ENCODE measurements around the gene NRG3.

NRG3 gene

DNA sequence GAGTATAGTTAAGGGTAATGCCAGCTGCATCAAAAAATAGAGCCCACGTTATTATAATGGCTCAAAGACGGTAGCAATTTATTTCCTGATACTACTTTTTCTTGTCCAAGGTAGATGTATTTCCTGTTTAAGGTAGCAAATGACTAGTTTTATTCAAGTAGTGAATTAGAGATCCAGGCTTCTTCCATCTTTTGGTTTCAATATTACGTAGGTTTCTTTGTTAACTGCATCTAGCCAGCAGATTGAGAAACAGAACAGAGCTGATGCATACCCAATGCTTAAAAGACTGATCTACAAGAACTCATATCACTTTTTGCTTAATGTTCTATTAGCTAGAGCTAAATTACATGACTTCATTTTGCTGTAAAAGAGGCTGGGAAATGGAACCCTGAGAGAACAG, 992.1 kb downstream of the NRG3 start:
- DNase-seq, result no peak

DNA sequence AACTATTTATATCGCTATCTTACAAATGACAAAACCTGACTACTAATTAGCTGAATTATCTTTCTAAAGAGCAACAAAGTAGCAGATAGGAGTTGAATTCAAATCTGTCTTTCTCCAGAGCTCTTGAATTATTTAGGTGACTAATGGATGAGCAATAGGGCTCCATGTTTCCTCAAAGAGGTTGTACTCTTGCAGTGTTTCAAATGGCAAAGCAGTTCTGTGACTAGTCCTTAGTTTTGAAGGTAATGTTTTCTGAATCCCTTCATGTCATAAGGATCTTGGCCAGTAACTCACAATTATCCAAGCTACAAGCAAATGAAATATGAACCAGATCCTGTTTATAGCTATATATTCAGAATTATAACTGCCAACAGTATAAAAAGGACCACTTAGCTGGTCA, 999.7 kb downstream of the NRG3 start:
- DNase-seq, result no peak

DNA sequence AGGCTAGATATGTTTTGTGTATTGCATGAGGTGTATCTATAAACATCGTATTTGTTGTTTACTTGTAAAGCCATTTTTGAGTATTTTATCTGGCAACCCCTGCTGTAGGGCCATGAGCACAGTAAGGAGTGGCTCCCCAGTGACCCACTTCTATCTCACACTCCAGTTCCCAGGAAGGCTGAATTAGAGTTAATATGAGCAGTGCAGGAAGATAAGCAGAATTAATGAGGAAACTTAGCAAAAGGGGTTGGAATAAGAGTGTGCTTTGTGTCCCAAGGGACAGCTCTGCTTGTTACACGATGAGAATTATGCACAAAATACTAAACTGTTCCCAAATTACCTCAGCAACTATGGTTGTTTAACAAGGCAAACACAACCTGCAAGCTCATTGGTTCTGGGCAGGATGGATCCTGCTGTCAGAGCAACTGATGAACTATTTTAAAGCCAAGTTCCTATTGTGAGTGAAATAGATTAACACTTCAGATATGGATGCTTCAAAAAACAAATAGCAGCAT, 1005.8 kb downstream of the NRG3 start:
- DNase-seq, result no peak

GRCh38 chr10:82882722-82883121, 1007.7 kb downstream of the NRG3 start:
- DNase-seq, result no peak

DNA sequence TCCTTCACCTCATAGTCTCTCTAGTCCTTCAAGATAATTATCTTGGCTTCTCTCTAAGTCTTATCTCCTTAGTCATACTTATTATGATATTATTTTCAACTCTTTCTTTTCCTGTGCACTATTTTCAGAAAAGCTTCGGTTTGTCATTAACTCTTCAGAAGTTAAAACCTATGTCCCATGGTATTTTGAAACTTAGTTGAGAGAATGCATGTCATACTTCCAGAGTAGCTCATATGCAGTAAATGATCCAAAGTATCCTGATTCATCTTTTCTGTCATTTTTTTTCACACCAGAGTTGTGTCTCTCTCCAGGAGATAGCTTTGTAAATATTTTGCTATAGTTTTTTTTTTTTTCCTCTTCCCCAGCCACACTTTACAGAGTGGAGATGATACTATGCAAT, 1008.6 kb downstream of the NRG3 start:
- DNase-seq, result no peak

DNA sequence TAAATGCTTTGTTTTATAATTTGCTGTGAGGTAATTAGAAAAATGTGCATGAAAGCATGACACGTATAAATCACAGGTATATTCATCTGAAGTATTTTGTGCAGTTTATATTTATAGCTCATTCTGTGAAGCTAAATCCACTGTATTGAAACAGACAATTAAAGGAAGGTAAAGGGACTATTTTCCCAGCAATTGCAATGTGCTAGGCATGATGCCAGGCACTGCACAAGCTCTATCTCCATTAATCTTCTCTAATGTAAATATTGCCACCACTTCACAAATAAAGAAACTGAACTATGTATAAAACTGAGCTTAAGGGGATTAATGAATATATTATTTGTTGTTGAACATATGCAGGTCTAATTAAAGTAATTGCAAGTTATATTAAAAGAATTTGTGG, 1012.5 kb downstream of the NRG3 start:
- DNase-seq, result no peak

- DNase-seq, result no peak
Observed at GRCh38 chr10:82888809-82889455, 1013.9 kb downstream of the NRG3 start.

- no peak for DNase-seq
Observed at GRCh38 chr10:82889728-82890127, 1014.7 kb downstream of the NRG3 start.

GRCh38 chr10:82890573-82890972, 1015.6 kb downstream of the NRG3 start:
- no peak for DNase-seq

GRCh38 chr10:82908096-82908495, 1033.1 kb downstream of the NRG3 start:
- DNase-seq, result no peak

DNA sequence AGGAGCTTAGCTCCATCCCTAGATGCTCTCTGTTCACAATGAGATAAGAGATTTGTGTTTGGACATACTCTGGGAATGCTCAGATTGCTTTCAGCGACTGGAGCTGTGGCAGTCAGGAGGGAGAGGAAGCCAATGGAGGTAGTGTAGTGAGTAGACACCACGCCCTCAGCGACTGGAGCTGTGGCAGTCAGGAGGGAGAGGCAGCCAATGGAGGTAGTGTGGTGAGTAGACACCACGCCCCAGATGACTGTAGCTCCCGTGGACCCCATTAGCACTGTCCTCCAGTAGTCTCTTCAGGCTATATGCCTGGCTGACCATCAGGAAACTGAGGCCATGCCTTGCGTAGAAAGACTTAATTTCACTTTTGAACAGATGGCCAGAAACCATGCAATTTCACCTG, 1033.8 kb downstream of the NRG3 start:
- DNase-seq, result no peak

DNA sequence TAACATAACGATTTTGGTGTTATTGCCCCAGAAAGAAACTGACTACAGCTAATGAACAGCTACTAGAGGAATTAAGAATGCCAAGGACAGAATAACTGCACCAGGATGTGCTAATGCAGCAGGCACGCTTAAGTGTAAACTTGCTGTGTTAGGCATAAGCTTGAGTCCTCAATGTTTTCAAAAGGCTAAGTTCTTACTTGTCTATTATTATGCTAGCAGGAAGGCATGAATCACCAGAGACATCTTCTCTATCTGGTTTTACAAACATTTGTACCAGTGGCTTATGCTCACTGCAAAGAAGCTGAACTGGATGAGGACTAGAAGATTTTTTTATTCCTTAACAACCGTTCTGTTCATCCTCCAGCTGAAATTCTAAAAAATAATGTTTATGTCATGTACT, 1035.3 kb downstream of the NRG3 start:
- no peak for DNase-seq

DNA sequence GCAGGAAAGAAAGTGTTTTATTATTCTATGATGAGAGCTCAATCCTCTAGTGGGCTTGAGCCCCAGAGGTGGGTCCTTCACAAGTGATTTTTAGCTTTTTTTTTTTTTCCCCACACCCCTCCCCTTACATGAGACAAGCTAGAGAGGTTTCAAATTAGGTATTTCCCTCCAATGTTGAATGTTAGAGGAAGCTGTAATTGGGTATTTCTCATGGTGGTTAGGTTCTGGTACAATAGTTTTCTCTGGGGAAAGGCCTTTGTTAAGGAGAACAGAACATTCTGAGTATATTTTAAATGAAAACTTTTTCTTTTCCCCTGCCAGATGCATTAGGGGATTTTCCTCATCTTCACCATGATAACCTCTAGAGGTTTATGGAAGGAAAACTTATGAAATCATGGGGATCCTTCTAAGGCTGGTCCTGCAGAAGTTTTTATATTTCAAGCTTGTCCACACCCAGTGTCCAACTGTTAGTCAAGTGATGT, 1039.7 kb downstream of the NRG3 start:
- no peak for DNase-seq

- DNase-seq, result no peak
Observed at GRCh38 chr10:82916941-82917340, 1041.9 kb downstream of the NRG3 start.

GRCh38 chr10:82918022-82918421, 1043.0 kb downstream of the NRG3 start:
- no peak for DNase-seq

DNA sequence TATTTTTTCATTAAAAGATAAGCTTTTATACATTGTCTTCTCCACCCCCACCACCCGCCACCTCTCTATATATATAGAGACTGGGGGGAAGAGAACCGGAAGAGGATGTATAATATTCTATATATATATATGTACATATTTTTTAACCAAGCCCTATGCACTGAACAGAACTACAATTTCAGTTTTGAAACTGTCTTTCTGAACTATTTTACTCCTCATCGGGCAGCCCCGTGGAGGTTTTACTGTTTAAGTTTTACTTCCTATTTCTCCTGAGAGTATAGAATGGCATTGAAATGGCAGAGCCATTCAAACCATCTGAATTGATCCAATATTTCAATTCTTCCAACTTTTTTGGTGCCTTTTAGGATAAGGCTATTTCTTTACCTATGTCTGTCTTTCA, 1047.1 kb downstream of the NRG3 start:
- DNase-seq, result no peak

- DNase-seq, result no peak
Observed at GRCh38 chr10:82922755-82923154, 1047.8 kb downstream of the NRG3 start.

- no peak for DNase-seq
Observed at GRCh38 chr10:82924711-82925110, 1049.7 kb downstream of the NRG3 start.

DNA sequence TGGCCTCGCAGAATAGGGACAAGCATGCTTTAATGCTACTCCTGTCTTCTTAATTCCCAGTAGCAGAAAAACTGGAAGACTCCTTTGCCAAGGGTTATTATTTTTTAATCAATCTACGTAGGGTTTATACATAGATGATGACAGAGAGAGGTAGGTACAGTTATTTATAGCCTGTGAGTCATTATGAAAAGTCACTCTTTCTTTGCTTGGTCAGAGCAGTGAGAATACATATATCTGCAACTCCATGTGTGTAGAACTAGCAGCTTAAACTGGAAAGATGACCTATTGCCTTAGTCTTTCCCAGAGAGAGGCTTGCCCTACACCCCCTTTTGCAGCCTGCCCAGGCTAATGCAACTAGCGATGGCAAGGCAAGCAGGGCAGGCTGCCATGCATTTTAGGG, 1050.6 kb downstream of the NRG3 start:
- no peak for DNase-seq

- DNase-seq, result no peak
Observed at GRCh38 chr10:82932451-82932850, 1057.5 kb downstream of the NRG3 start.

- DNase-seq, result no peak
Observed at GRCh38 chr10:82934429-82934828, 1059.4 kb downstream of the NRG3 start.

DNA sequence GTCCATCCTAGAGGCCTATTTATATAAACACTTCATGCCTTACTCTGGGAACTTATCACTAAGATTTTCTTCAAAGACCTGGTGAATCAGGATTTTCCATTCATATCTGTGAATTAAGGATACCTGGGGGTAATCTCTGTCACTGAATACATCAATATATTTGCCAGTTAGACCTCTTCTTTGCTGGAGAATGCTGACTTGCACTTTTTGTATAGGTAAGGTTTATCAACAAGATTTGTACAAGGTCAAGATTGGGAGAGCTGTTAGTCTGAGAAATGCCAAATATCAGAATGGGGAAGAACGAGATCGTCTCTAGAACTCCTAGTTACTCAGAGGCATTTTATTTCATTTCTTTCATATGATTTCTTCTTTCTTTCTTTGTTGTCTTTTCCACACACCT, 1060.0 kb downstream of the NRG3 start:
- DNase-seq, result no peak

DNA sequence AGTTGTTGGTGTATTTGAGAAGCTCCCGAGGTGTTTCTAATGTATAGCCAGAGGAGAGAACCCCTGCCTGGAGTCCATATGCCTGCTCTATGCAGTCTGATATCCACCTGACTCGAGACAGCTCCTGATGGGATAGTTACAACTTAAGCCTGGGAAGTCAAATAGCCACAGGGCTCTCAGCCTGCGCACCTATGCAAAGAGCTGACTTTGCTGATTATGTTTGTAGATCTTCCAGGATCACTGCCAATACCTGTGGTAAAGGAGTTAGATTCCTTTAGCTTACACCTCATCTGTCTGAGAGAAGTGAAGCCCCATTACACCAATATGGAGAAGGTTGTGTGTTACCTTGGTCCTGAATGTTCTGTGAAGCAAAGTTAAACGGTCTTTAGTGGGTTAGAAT, 1063.3 kb downstream of the NRG3 start:
- no peak for DNase-seq

- no peak for DNase-seq
Observed at GRCh38 chr10:82942286-82943099, 1067.5 kb downstream of the NRG3 start.

All from activated T-cell treated with anti-CD3 and anti-CD28 coated beads for 4 hours (primary cell).